Neuronal stem cell (in vitro differentiated cells): ENCODE results near the gene BMP8B.

Experiments
- DNase-seq: peaks from one replicate; pipeline ENCODE4 v3.0.0-alpha.2; 2013; ENCODE audit warnings: low spot score
- H2AFZ ChIP-seq: one replicate; pipeline ENCODE4 v1.6.1; 2013; ENCODE audit warnings: mild to moderate bottlenecking, low read length, inconsistent platforms
- H2AK5ac ChIP-seq: 2 replicates; pipeline ENCODE4 v1.6.1; 2013; ENCODE audit warnings: low read depth, mild to moderate bottlenecking, inconsistent platforms, low read length, moderate library complexity, mixed read lengths
- H2BK120ac ChIP-seq: 2 replicates; pipeline ENCODE4 v1.6.1; 2013; ENCODE audit warnings: low read depth, mild to moderate bottlenecking, inconsistent platforms, low read length, moderate library complexity, mixed read lengths
- H2BK12ac ChIP-seq: one replicate; pipeline ENCODE4 v1.6.1; 2013; ENCODE audit warnings: low read length, inconsistent platforms
- H2BK15ac ChIP-seq: 2 replicates; pipeline ENCODE4 v1.6.1; 2013; ENCODE audit warnings: mild to moderate bottlenecking, low read length, inconsistent platforms, mixed read lengths
- H2BK5ac ChIP-seq: one replicate; pipeline ENCODE4 v1.6.1; 2013; ENCODE audit warnings: inconsistent platforms, mild to moderate bottlenecking, low read length, moderate library complexity
- H3K14ac ChIP-seq: one replicate; pipeline ENCODE4 v1.6.1; 2013; ENCODE audit warnings: low read length, inconsistent platforms
- H3K18ac ChIP-seq: 2 replicates; pipeline ENCODE4 v1.6.1; 2013; ENCODE audit warnings: low read length, inconsistent platforms
- H3K23ac ChIP-seq: 2 replicates; pipeline ENCODE4 v1.6.1; 2013; ENCODE audit warnings: low read depth, mild to moderate bottlenecking, mixed read lengths, low read length, inconsistent platforms; ENCODE audit not compliant: poor library complexity
- H3K27ac ChIP-seq: replicated peaks from 3 replicates; pipeline ENCODE4 v1.5.1; 2013; ENCODE audit warnings: low read length, inconsistent platforms
- H3K27me3 ChIP-seq, 3 experiments: 2 replicates each; pipeline ENCODE4 v1.6.1; 2013; ENCODE audit warnings: low read length in 3 of 3, mild to moderate bottlenecking in 2 of 3, inconsistent platforms in 1 of 3, low read depth in 1 of 3, mixed read lengths in 1 of 3, moderate library complexity in 1 of 3; ENCODE audit not compliant: control insufficient read depth in 3 of 3, insufficient read depth in 3 of 3
- H3K36me3 ChIP-seq, 2 donors: replicated peaks in 1 of 2; 2 replicates each; pipeline ENCODE4 v1.6.1; 2013; ENCODE audit warnings: low read length in 2 of 2; ENCODE audit not compliant: control insufficient read depth in 2 of 2, insufficient read depth in 2 of 2
- H3K4ac ChIP-seq: 2 replicates; pipeline ENCODE4 v1.6.1; 2013; ENCODE audit warnings: inconsistent platforms, mild to moderate bottlenecking, low read length, moderate library complexity
- H3K4me1 ChIP-seq, 2 donors: 1 replicate in 1 of 2; 2 replicates in 1 of 2; pipeline ENCODE4 v1.6.1; 2013; ENCODE audit warnings: low read length in 2 of 2, low read depth in 1 of 2; ENCODE audit not compliant: control insufficient read depth in 2 of 2, insufficient read depth in 1 of 2
- H3K4me2 ChIP-seq: one replicate; pipeline ENCODE4 v1.6.1; 2013; ENCODE audit warnings: mild to moderate bottlenecking, low read length, inconsistent platforms; ENCODE audit not compliant: insufficient read depth, poor library complexity, severe bottlenecking
- H3K4me3 ChIP-seq, 2 donors: 2 replicates each; pipeline ENCODE4 v1.5.1; 2013; ENCODE audit warnings: low read length in 2 of 2, mild to moderate bottlenecking in 2 of 2, inconsistent platforms in 1 of 2, moderate library complexity in 1 of 2
- H3K79me1 ChIP-seq: one replicate; pipeline ENCODE4 v1.6.1; 2013; ENCODE audit warnings: low read depth, mild to moderate bottlenecking, inconsistent platforms, low read length, moderate library complexity
- H3K9ac ChIP-seq: one replicate; pipeline ENCODE4 v1.6.1; 2013; ENCODE audit warnings: mild to moderate bottlenecking, low read depth, low read length, inconsistent platforms; ENCODE audit not compliant: poor library complexity
- H3K9me3 ChIP-seq, 2 donors: replicated peaks in 1 of 2; 2 replicates each; pipeline versions ENCODE3 to v1.6.1; 2013; ENCODE audit warnings: low read length in 2 of 2, mild to moderate bottlenecking in 2 of 2, inconsistent platforms in 1 of 2, low read depth in 1 of 2, mixed read lengths in 1 of 2, moderate library complexity in 1 of 2; ENCODE audit not compliant: control insufficient read depth in 2 of 2, insufficient read depth in 1 of 2
- H4K8ac ChIP-seq: one replicate; pipeline ENCODE4 v1.6.1; 2013; ENCODE audit warnings: low read depth, mild to moderate bottlenecking, inconsistent platforms, low read length, moderate library complexity
- H4K91ac ChIP-seq: one replicate; pipeline ENCODE4 v1.6.1; 2013; ENCODE audit warnings: low read length, low read depth, mild to moderate bottlenecking, inconsistent platforms; ENCODE audit not compliant: poor library complexity
- WGBS, 2 donors: extraction: QIAGEN DNeasy Blood & Tissue Kit; methylation state at CpG; one replicate each; pipeline ENCODE4 v1.1.7; 2013; ENCODE audit warnings: missing lambda C conversion rate in 2 of 2, mixed read lengths in 1 of 2; ENCODE audit not compliant: insufficient read length in 2 of 2, insufficient replicate concordance in 1 of 2; ENCODE audit errors: extremely low coverage in 2 of 2; 5-methylcytosine and 5-hydroxymethylcytosine counted together

BMP8B gene

GRCh38 chr1:39727221-39727931, 61.3 kb downstream of the BMP8B start:
- no peak overlapping the region for H3K4ac ChIP-seq
- H3K4me1 ChIP-seq, result peaks cover 0 to 3% of the 10 kb centered on the region in 2 donors
- H3K4me2 ChIP-seq, result no peak overlapping the region
- no peak overlapping the region for H3K9ac ChIP-seq
- H2BK15ac ChIP-seq, result no peak overlapping the region
- no peak overlapping the region for H4K91ac ChIP-seq
- H2BK5ac ChIP-seq, result no peak overlapping the region
- no peak for DNase-seq
- H3K79me1 ChIP-seq, result no peaks in the 10 kb centered on the region
- no peak overlapping the region for H4K8ac ChIP-seq
- no peak overlapping the region for H2AFZ ChIP-seq
- no peaks in the 10 kb centered on the region for H3K9me3 ChIP-seq
- H2BK120ac ChIP-seq, result no peak overlapping the region
- no peaks in the 10 kb centered on the region for H3K36me3 ChIP-seq
- no CpG with 5 or more reads among the region's 10 CpGs for WGBS, 2 donors
- peaks cover 0 to 74% (median 13%) of the 10 kb centered on the region in 3 experiments for H3K27me3 ChIP-seq
- no peak overlapping the region for H2BK12ac ChIP-seq
- no peak overlapping the region for H3K27ac ChIP-seq
- H3K18ac ChIP-seq, result no peak overlapping the region
- no peak overlapping the region for H3K14ac ChIP-seq
- no peak overlapping the region for H3K4me3 ChIP-seq
- no peak overlapping the region for H3K23ac ChIP-seq
- H2AK5ac ChIP-seq, result no peak overlapping the region

- Histone ChIP-seq H3K14ac (no peak overlapping the region), H4K91ac (no peak overlapping the region), H2BK12ac (no peak overlapping the region), H2BK5ac (no peak overlapping the region), H3K4me2 (no peak overlapping the region), H4K8ac (no peak overlapping the region), H3K36me3 (no peaks in the 10 kb centered on the region), H3K23ac (no peak overlapping the region), H2BK120ac (no peak overlapping the region), H2BK15ac (no peak overlapping the region), H3K27me3 (peaks cover 0 to 79% (median 16%) of the 10 kb centered on the region in 3 experiments), H3K79me1 (no peaks in the 10 kb centered on the region), H3K9me3 (no peaks in the 10 kb centered on the region), H3K4ac (no peak overlapping the region), H3K4me3 (no peak overlapping the region), H2AK5ac (no peak overlapping the region), H3K18ac (no peak overlapping the region), H3K9ac (no peak overlapping the region), H3K27ac (no peak overlapping the region), H2AFZ (no peak overlapping the region), H3K4me1 (peaks cover 0 to 3% of the 10 kb centered on the region in 2 donors)
- no CpG with 5 or more reads among the region's 3 CpGs for WGBS, 2 donors
- no peak for DNase-seq
Observed at GRCh38 chr1:39726600-39726999, 62.1 kb downstream of the BMP8B start.

DNA sequence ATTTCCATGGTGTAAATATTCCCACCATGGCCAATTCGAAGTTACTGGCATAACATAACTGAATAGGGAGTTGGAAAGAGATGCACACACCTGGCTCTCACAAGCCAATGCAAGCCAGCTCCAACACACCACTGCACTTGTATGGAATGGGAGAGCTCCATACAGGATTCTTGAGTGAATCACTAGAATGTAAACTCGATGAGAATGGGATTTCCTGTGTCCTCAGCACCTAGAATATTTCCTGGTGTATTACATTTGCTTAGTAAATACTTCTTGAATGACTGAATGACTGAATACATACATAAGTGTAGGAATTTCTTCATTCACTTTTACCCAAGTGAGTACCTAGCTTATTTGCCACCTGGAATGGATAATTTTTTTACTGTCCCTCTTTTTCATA, 66.2 kb downstream of the BMP8B start:
- Histone ChIP-seq H2BK120ac (no peak overlapping the region), H3K23ac (no peak overlapping the region), H2BK12ac (no peak overlapping the region), H2AFZ (no peak overlapping the region), H2AK5ac (no peak overlapping the region), H3K27me3 (peaks cover 4 to 66% (median 18%) of the 10 kb centered on the region in 3 experiments), H2BK15ac (no peak overlapping the region), H3K9me3 (no peaks in the 10 kb centered on the region), H3K18ac (no peak overlapping the region), H3K4me3 (no peak overlapping the region), H4K91ac (no peak overlapping the region), H3K27ac (no peak overlapping the region), H3K4ac (no peak overlapping the region), H3K14ac (no peak overlapping the region), H3K4me2 (no peak overlapping the region), H3K9ac (no peak overlapping the region), H3K36me3 (no peaks in the 10 kb centered on the region), H3K79me1 (no peaks in the 10 kb centered on the region), H4K8ac (no peak overlapping the region), H3K4me1 (peaks cover 0 to 2% of the 10 kb centered on the region in 2 donors), H2BK5ac (no peak overlapping the region)
- WGBS, 2 donors, result no CpG with 5 or more reads among the region's 2 CpGs
- DNase-seq, result no peak

- H2BK15ac ChIP-seq, result no peak overlapping the region
- no peak overlapping the region for H3K4ac ChIP-seq
- no peak overlapping the region for H2AK5ac ChIP-seq
- H4K91ac ChIP-seq, result no peak overlapping the region
- no peak for DNase-seq
- no peak overlapping the region for H3K14ac ChIP-seq
- no peak overlapping the region for H2BK5ac ChIP-seq
- H2AFZ ChIP-seq, result no peak overlapping the region
- H3K4me3 ChIP-seq, result no peak overlapping the region
- peaks cover 0 to 2% of the 10 kb centered on the region in 2 donors for H3K4me1 ChIP-seq
- H2BK120ac ChIP-seq, result no peak overlapping the region
- no peak overlapping the region for H4K8ac ChIP-seq
- no peak overlapping the region for H2BK12ac ChIP-seq
- H3K4me2 ChIP-seq, result no peak overlapping the region
- no peaks in the 10 kb centered on the region for H3K36me3 ChIP-seq
- no peaks in the 10 kb centered on the region for H3K79me1 ChIP-seq
- H3K9ac ChIP-seq, result no peak overlapping the region
- H3K27ac ChIP-seq, result no peak overlapping the region
- H3K9me3 ChIP-seq, result no peaks in the 10 kb centered on the region
- H3K18ac ChIP-seq, result no peak overlapping the region
- no peak overlapping the region for H3K23ac ChIP-seq
- H3K27me3 ChIP-seq, result peaks cover 4 to 66% (median 21%) of the 10 kb centered on the region in 3 experiments
Observed at GRCh38 chr1:39721664-39722063, 67.0 kb downstream of the BMP8B start.
